Parathyroid adenoma (tissue), 2 donors: ENCODE results near the gene VSTM1.

Source experiments
- H2AFZ ChIP-seq: fragments of 300-600 bp; sonication (generic); one replicate; pipeline ENCODE4 v1.7.0; 2017; ENCODE audit warnings: antibody characterized with exemption, mild to moderate bottlenecking
- H3K27ac ChIP-seq: fragments of 300-600 bp; sonication (generic); one replicate; pipeline ENCODE4 v1.7.0; 2017
- H3K27me3 ChIP-seq: fragments of 300-600 bp; sonication (generic); one replicate; pipeline ENCODE4 v1.7.0; 2017; ENCODE audit warnings: low read length; ENCODE audit not compliant: control insufficient read depth, insufficient read depth
- H3K36me3 ChIP-seq: fragments of 300-600 bp; sonication (generic); one replicate; pipeline ENCODE4 v1.7.0; 2017; ENCODE audit warnings: low read length; ENCODE audit not compliant: control insufficient read depth, insufficient read depth
- H3K4me1 ChIP-seq: fragments of 300-600 bp; sonication (generic); one replicate; pipeline ENCODE4 v1.7.0; 2017; ENCODE audit warnings: control low read depth
- H3K4me2 ChIP-seq: fragments of 300-600 bp; sonication (generic); one replicate; pipeline ENCODE4 v1.7.0; 2017; ENCODE audit warnings: low read length
- H3K4me3 ChIP-seq: fragments of 300-600 bp; sonication (generic); one replicate; pipeline ENCODE4 v1.7.0; 2017; ENCODE audit warnings: low read depth, low read length
- H3K79me2 ChIP-seq: fragments of 300-600 bp; sonication (generic); one replicate; pipeline ENCODE4 v1.7.0; 2017; ENCODE audit warnings: control low read depth
- H3K9ac ChIP-seq: fragments of 300-600 bp; sonication (generic); one replicate; pipeline ENCODE4 v1.7.0; 2017; ENCODE audit warnings: mild to moderate bottlenecking
- H3K9me3 ChIP-seq: fragments of 300-600 bp; sonication (generic); one replicate; pipeline ENCODE4 v1.7.0; 2017; ENCODE audit warnings: low read length; ENCODE audit not compliant: control insufficient read depth
- CTCF ChIP-seq: fragments of 300-600 bp; sonication (generic); IDR thresholded peaks from one replicate; pipeline ENCODE4 v1.7.0; 2017; ENCODE audit warnings: antibody characterized with exemption, mild to moderate bottlenecking
- donor health status: primary hyperparathyroidism.

VSTM1 gene

GRCh38 chr19:54074851-54075250, 11.2 kb upstream of the VSTM1 start:
- Histone ChIP-seq H3K79me2 (no peaks in the 10 kb centered on the region), H3K27me3 (no peaks in the 10 kb centered on the region), H2AFZ (no peak overlapping the region), H3K4me2 (no peak overlapping the region), H3K4me3 (no peak overlapping the region), H3K27ac (no peak overlapping the region), H3K9ac (no peak overlapping the region), H3K9me3 (no peaks in the 10 kb centered on the region), H3K36me3 (no peaks in the 10 kb centered on the region), H3K4me1 (no peaks in the 10 kb centered on the region)
- no peak for TF ChIP-seq CTCF

GRCh38 chr19:54073829-54074228, 10.1 kb upstream of the VSTM1 start:
- TF ChIP-seq CTCF, result no peak
- no peak overlapping the region for H3K27ac ChIP-seq
- no peak overlapping the region for H3K9ac ChIP-seq

GRCh38 chr19:54069470-54069869, 5.8 kb upstream of the VSTM1 start:
- no peaks in the 10 kb centered on the region for H3K4me1 ChIP-seq
- TF ChIP-seq CTCF, result no peak
- no peaks in the 10 kb centered on the region for H3K36me3 ChIP-seq
- no peak overlapping the region for H2AFZ ChIP-seq
- no peaks in the 10 kb centered on the region for H3K27me3 ChIP-seq
- no peak overlapping the region for H3K4me2 ChIP-seq
- H3K9ac ChIP-seq, result no peak overlapping the region
- no peak overlapping the region for H3K27ac ChIP-seq
- H3K9me3 ChIP-seq, result no peaks in the 10 kb centered on the region
- no peaks in the 10 kb centered on the region for H3K79me2 ChIP-seq
- H3K4me3 ChIP-seq, result no peak overlapping the region

More at GRCh38 chr19:54073829-54074228, 10.1 kb upstream of the VSTM1 start:
- H3K4me3 ChIP-seq, result no peak overlapping the region
- no peaks in the 10 kb centered on the region for H3K9me3 ChIP-seq
- H3K4me2 ChIP-seq, result no peak overlapping the region
- H3K79me2 ChIP-seq, result no peaks in the 10 kb centered on the region
- H3K27me3 ChIP-seq, result no peaks in the 10 kb centered on the region
- H3K4me1 ChIP-seq, result no peaks in the 10 kb centered on the region
- no peaks in the 10 kb centered on the region for H3K36me3 ChIP-seq
- no peak overlapping the region for H2AFZ ChIP-seq

GRCh38 chr19:54062643-54063042, 1.1 kb downstream of the VSTM1 start:
- H3K79me2 ChIP-seq, result no peaks in the 10 kb centered on the region
- H3K9me3 ChIP-seq, result no peaks in the 10 kb centered on the region
- H3K4me3 ChIP-seq, result no peak overlapping the region
- H3K9ac ChIP-seq, result no peak overlapping the region
- no peak overlapping the region for H2AFZ ChIP-seq
- H3K36me3 ChIP-seq, result no peaks in the 10 kb centered on the region
- TF ChIP-seq CTCF, result no peak
- no peak overlapping the region for H3K4me2 ChIP-seq
- no peak overlapping the region for H3K27ac ChIP-seq
- no peaks in the 10 kb centered on the region for H3K27me3 ChIP-seq
- H3K4me1 ChIP-seq, result no peaks in the 10 kb centered on the region

GRCh38 chr19:54047616-54048015, 16.1 kb downstream of the VSTM1 start:
- Histone ChIP-seq H3K4me3 (no peak overlapping the region), H2AFZ (no peak overlapping the region), H3K9me3 (no peaks in the 10 kb centered on the region), H3K27ac (no peak overlapping the region), H3K27me3 (no peaks in the 10 kb centered on the region), H3K36me3 (no peaks in the 10 kb centered on the region), H3K4me1 (no peaks in the 10 kb centered on the region), H3K4me2 (no peak overlapping the region), H3K79me2 (no peaks in the 10 kb centered on the region), H3K9ac (no peak overlapping the region)
- TF ChIP-seq CTCF, result no peak
